Neural cell (in vitro differentiated cells): Measurements from ENCODE around the gene FAM193B.

ENCODE experiments used
- CTCF ChIP-seq: fragments of 450-650 bp; IDR thresholded peaks from 2 replicates; pipeline ENCODE4 v1.5.1; 2014; ENCODE audit warnings: antibody characterized with exemption, mild to moderate bottlenecking, moderate library complexity; ENCODE audit not compliant: poor library complexity, severe bottlenecking
- EP300 ChIP-seq: fragments of 450-650 bp; conservative IDR thresholded peaks from 2 replicates; pipeline ENCODE4 v1.6.1; 2014; ENCODE audit warnings: antibody characterized with exemption, mild to moderate bottlenecking, moderate library complexity; ENCODE audit not compliant: poor library complexity, severe bottlenecking
- EZH2 ChIP-seq: fragments of 200-600, 300-800 bp; shearing (Covaris generic), sonication (generic); IDR thresholded peaks from 2 replicates; pipeline ENCODE4 v1.6.1; 2014; ENCODE audit warnings: antibody characterized with exemption, low read length, borderline replicate concordance, mild to moderate bottlenecking; ENCODE audit not compliant: insufficient read depth, poor library complexity, severe bottlenecking
- MXI1 ChIP-seq: fragments of 450-650 bp; conservative IDR thresholded peaks from 2 replicates; pipeline ENCODE4 v1.6.1; 2014; ENCODE audit warnings: antibody characterized with exemption, mild to moderate bottlenecking; ENCODE audit not compliant: poor library complexity, severe bottlenecking
- POLR2AphosphoS5 ChIP-seq: IDR thresholded peaks from 2 replicates; pipeline ENCODE4 v1.6.1; 2012
- REST ChIP-seq: IDR thresholded peaks from 2 replicates; pipeline ENCODE4 v1.6.1; 2012; ENCODE audit warnings: borderline replicate concordance

GRCh38 chr5:177503351-177504085 lies 50.8 kb downstream of the FAM193B start:
- TF ChIP-seq POLR2AphosphoS5: no peak
- TF ChIP-seq CTCF: no peak
- TF ChIP-seq REST: no peak
- TF ChIP-seq EP300: no peak
- no peak for TF ChIP-seq EZH2
- no peak for TF ChIP-seq MXI1
